Measurements from ENCODE around the gene OR1L1.

The OR1L1 gene

GRCh38 chr9:122661416-122661815, at the start of gene OR1L1:
TSS of gene OR1L1 (plus strand) at chr9:122661716. CDS start at chr9:122661716, 0 bp downstream.
- Histone ChIP-seq H3K27ac (no peak within 1 kb of the TSS), H3K4me3 (ENCODE audit: low read depth, low read length) (no peak within 1 kb of the TSS), H3K36me3 (no peaks in the 10 kb centered on the region), H3K9me3 (ENCODE audit: severe bottlenecking) (no peaks in the 10 kb centered on the region), H3K27me3 (ENCODE audit: insufficient read depth, low read depth, severe bottlenecking) (peaks cover 23% of the 10 kb centered on the region)
- no peak for DNase-seq
- no peak for TF ChIP-seq CTCF (IDR thresholded peaks at IDR 0.05; ENCODE audit: low read depth, low read length)

- no peak for TF ChIP-seq CTCF (IDR thresholded peaks at IDR 0.05; ENCODE audit: low read depth, low read length)
- DNase-seq, result no peak
- Histone ChIP-seq H3K9me3 (ENCODE audit: severe bottlenecking) (peaks cover 5% of the 10 kb centered on the region), H3K27me3 (ENCODE audit: insufficient read depth, low read depth, severe bottlenecking) (no peaks in the 10 kb centered on the region), H3K4me3 (ENCODE audit: low read depth, low read length) (no peak within 1 kb of the TSS), H3K36me3 (no peaks in the 10 kb centered on the region), H3K27ac (no peak within 1 kb of the TSS)
These were observed 47.2 kb upstream of the OR1L1 start, which contains the start of gene OR1Q1 for GRCh38 chr9:122614362-122614761. TSS of gene OR1Q1 (plus strand) at chr9:122614738. CDS start at chr9:122614738, 0 bp downstream.

- Histone ChIP-seq H3K27me3 (ENCODE audit: insufficient read depth, low read depth, severe bottlenecking) (no peaks in the 10 kb centered on the region), H3K27ac (no peak overlapping the region), H3K9me3 (ENCODE audit: severe bottlenecking) (peaks cover 5% of the 10 kb centered on the region), H3K4me3 (ENCODE audit: low read depth, low read length) (no peak overlapping the region), H3K36me3 (no peaks in the 10 kb centered on the region)
- no peak for DNase-seq
- no peak for TF ChIP-seq CTCF (IDR thresholded peaks at IDR 0.05; ENCODE audit: low read depth, low read length)
These were observed 41.5 kb upstream of the OR1L1 start for GRCh38 chr9:122619996-122620395.

- no peak for DNase-seq
These were observed 19.3 kb upstream of the OR1L1 start for GRCh38 chr9:122642226-122642625.

GRCh38 chr9:122656378-122656777, 5.1 kb upstream of the OR1L1 start:
- TF ChIP-seq CTCF (IDR thresholded peaks at IDR 0.05; ENCODE audit: low read depth, low read length), result no peak
- no peaks in the 10 kb centered on the region for H3K9me3 ChIP-seq (ENCODE audit: severe bottlenecking)
- H3K4me3 ChIP-seq (ENCODE audit: low read depth, low read length), result no peak overlapping the region
- H3K27me3 ChIP-seq (ENCODE audit: insufficient read depth, low read depth, severe bottlenecking), result no peaks in the 10 kb centered on the region
- H3K27ac ChIP-seq, result no peak overlapping the region
- no peaks in the 10 kb centered on the region for H3K36me3 ChIP-seq
- no peak for DNase-seq

More at GRCh38 chr9:122642226-122642625, 19.3 kb upstream of the OR1L1 start:
- peaks cover 3% of the 10 kb centered on the region for H3K9me3 ChIP-seq (ENCODE audit: severe bottlenecking)
- no peaks in the 10 kb centered on the region for H3K36me3 ChIP-seq
- no peak for TF ChIP-seq CTCF (IDR thresholded peaks at IDR 0.05; ENCODE audit: low read depth, low read length)
- peaks cover 3% of the 10 kb centered on the region for H3K27me3 ChIP-seq (ENCODE audit: insufficient read depth, low read depth, severe bottlenecking)
- H3K4me3 ChIP-seq (ENCODE audit: low read depth, low read length), result no peak overlapping the region
- no peak overlapping the region for H3K27ac ChIP-seq

- TF ChIP-seq CTCF (IDR thresholded peaks at IDR 0.05; ENCODE audit: low read depth, low read length), result no peak
- DNase-seq, result no peak
- no peaks in the 10 kb centered on the region for H3K36me3 ChIP-seq
- H3K9me3 ChIP-seq (ENCODE audit: severe bottlenecking), result no peaks in the 10 kb centered on the region
- H3K4me3 ChIP-seq (ENCODE audit: low read depth, low read length), result no peak within 1 kb of the TSS
- peaks cover 10% of the 10 kb centered on the region for H3K27me3 ChIP-seq (ENCODE audit: insufficient read depth, low read depth, severe bottlenecking)
- no peak within 1 kb of the TSS for H3K27ac ChIP-seq
These were observed 4.0 kb upstream of the OR1L1 start, which contains the start of gene OR1B1 for GRCh38 chr9:122657527-122657926. TSS of gene OR1B1 (minus strand) at chr9:122657627.

Measured in WERI-Rb-1 (cell line).